Liver (tissue), 9 donors: Measurements from ENCODE around the gene TSN. TPM values are rescaled to one million over a fixed set of nuclear protein-coding genes. Genes with fewer than 3 reads are reported as not detected.
"Not testable (repeated sequence)": the region's sequence is repeated elsewhere in the genome, so short reads cannot be mapped to it uniquely, and the experiment has no call there.

Experiments
- DNase-seq: peaks from one replicate; pipeline ENCODE4 v3.0.0-alpha.2; 2017; ENCODE audit warnings: low spot score
- H3K27ac ChIP-seq, 2 donors: one replicate each; pipeline ENCODE4 v1.7.0; 2013; ENCODE audit warnings: inconsistent platforms in 2 of 2, low read length in 2 of 2, control low read depth in 1 of 2, low read depth in 1 of 2, mild to moderate bottlenecking in 1 of 2
- H3K27me3 ChIP-seq, 4 donors: one replicate each; pipeline versions ENCODE4 v1.6.1 to v1.7.0; 2013; ENCODE audit warnings: low read length in 3 of 4, inconsistent platforms in 1 of 4, mild to moderate bottlenecking in 1 of 4, moderate library complexity in 1 of 4; ENCODE audit not compliant: control insufficient read depth in 4 of 4, insufficient read depth in 4 of 4
- H3K36me3 ChIP-seq, 4 donors: one replicate each; pipeline versions ENCODE4 v1.6.1 to v1.7.0; 2013; ENCODE audit warnings: low read length in 3 of 4, mild to moderate bottlenecking in 3 of 4, low read depth in 1 of 4, moderate library complexity in 1 of 4; ENCODE audit not compliant: control insufficient read depth in 4 of 4, insufficient read depth in 3 of 4
- H3K4me1 ChIP-seq, 4 donors: one replicate each; pipeline versions ENCODE4 v1.6.1 to v1.7.0; 2013; ENCODE audit warnings: low read length in 3 of 4, mild to moderate bottlenecking in 3 of 4, moderate library complexity in 1 of 4; ENCODE audit not compliant: control insufficient read depth in 4 of 4, insufficient read depth in 4 of 4
- H3K4me3 ChIP-seq, 3 donors: one replicate each; pipeline versions ENCODE4 v1.6.1 to v1.7.0; 2013; ENCODE audit warnings: low read length in 3 of 3, control low read depth in 1 of 3, low read depth in 1 of 3, mild to moderate bottlenecking in 1 of 3
- H3K9ac ChIP-seq, 2 donors: one replicate each; pipeline ENCODE4 v1.7.0; 2013; ENCODE audit warnings: low read length in 2 of 2, mild to moderate bottlenecking in 2 of 2, moderate library complexity in 2 of 2, control low read depth in 1 of 2, low read depth in 1 of 2
- H3K9me3 ChIP-seq, 4 donors: one replicate each; pipeline versions ENCODE4 v1.6.1 to v1.7.0; 2013; ENCODE audit warnings: low read length in 3 of 4; ENCODE audit not compliant: control insufficient read depth in 4 of 4
- ATF3 ChIP-seq: IDR thresholded peaks from 2 replicates; pipeline ENCODE4 v1.6.1; 2016; ENCODE audit warnings: antibody characterized with exemption
- CTCF ChIP-seq: fragments of 150-350 bp; IDR thresholded peaks from 2 replicates; pipeline ENCODE4 v1.5.1; 2017; ENCODE audit warnings: improper control_type of control experiment, low read depth, low read length; ENCODE audit not compliant: missing input control
- EGR1 ChIP-seq, 2 donors: IDR thresholded peaks; 2 replicates each; pipeline ENCODE4 v1.6.1; 2016 to 2018; ENCODE audit warnings: antibody characterized with exemption in 2 of 2, low read depth in 2 of 2
- FOXA1 ChIP-seq: IDR thresholded peaks from 2 replicates; pipeline ENCODE4 v1.6.1; 2016; ENCODE audit warnings: antibody characterized with exemption
- GABPA ChIP-seq, 2 donors: IDR thresholded peaks in 1 of 2; conservative IDR thresholded peaks in 1 of 2; 2 replicates each; pipeline ENCODE4 v1.6.1; 2016; ENCODE audit warnings: antibody characterized with exemption in 2 of 2, mild to moderate bottlenecking in 1 of 2, moderate library complexity in 1 of 2
- HNF4A ChIP-seq, 2 donors: conservative IDR thresholded peaks; 2 replicates each; pipeline ENCODE4 v1.6.1; 2016; ENCODE audit warnings: antibody characterized with exemption in 2 of 2, mild to moderate bottlenecking in 2 of 2
- HNF4G ChIP-seq: IDR thresholded peaks from 2 replicates; pipeline ENCODE4 v1.6.1; 2016; ENCODE audit warnings: antibody characterized with exemption
- JUND ChIP-seq, 2 donors: IDR thresholded peaks; 2 replicates each; pipeline ENCODE4 v1.6.1; 2016; ENCODE audit warnings: antibody characterized with exemption in 2 of 2
- MAX ChIP-seq: IDR thresholded peaks from 2 replicates; pipeline ENCODE4 v1.6.1; 2016; ENCODE audit warnings: antibody characterized with exemption
- NR2F2 ChIP-seq: IDR thresholded peaks from 2 replicates; pipeline ENCODE4 v1.6.1; 2016; ENCODE audit warnings: antibody characterized with exemption
- RAD21 ChIP-seq, 2 donors: IDR thresholded peaks; 2 replicates each; pipeline ENCODE4 v1.6.1; 2016; ENCODE audit warnings: antibody characterized with exemption in 2 of 2, mild to moderate bottlenecking in 2 of 2
- RXRA ChIP-seq, 2 donors: IDR thresholded peaks; 2 replicates each; pipeline ENCODE4 v1.6.1; 2017 to 2018; ENCODE audit warnings: antibody characterized with exemption in 2 of 2, mild to moderate bottlenecking in 1 of 2
- SP1 ChIP-seq: IDR thresholded peaks from 2 replicates; pipeline ENCODE4 v1.6.1; 2018; ENCODE audit warnings: antibody characterized with exemption, mild to moderate bottlenecking
- TAF1 ChIP-seq: conservative IDR thresholded peaks from 2 replicates; pipeline ENCODE4 v1.6.1; 2016; ENCODE audit warnings: antibody characterized with exemption, mild to moderate bottlenecking
- YY1 ChIP-seq: IDR thresholded peaks from 2 replicates; pipeline ENCODE4 v1.6.1; 2016; ENCODE audit warnings: antibody characterized with exemption, mild to moderate bottlenecking
- ZBTB33 ChIP-seq: IDR thresholded peaks from 2 replicates; pipeline ENCODE4 v1.6.1; 2016; ENCODE audit warnings: antibody characterized with exemption
- WGBS: extraction: QIAGEN DNeasy Blood & Tissue Kit; methylation state at CpG from one replicate; pipeline ENCODE4 v1.1.7; 2013; 5-methylcytosine and 5-hydroxymethylcytosine counted together
- polyA plus RNA-seq, 2 donors: library from polyadenylated mRNA; stranded (reverse) in 1 of 2; unstranded in 1 of 2; fragments of 200-250 nt in 1 of 2; fragments of >200 nt in 1 of 2; fragmentation: Nextera tagmentation in 1 of 2; extraction: Ambion mirVana in 1 of 2; gene quantifications; one replicate each; pipeline versions ENCODE4 v1.2.1 to v1.2.3, GENCODE V29; 2013 to 2015
- total RNA-seq, 2 donors: library from RNA; depleted of rRNA; stranded (reverse); fragments of >200 nt; gene quantifications; one replicate each; pipeline ENCODE4 v1.2.3, GENCODE V29; 2014
- TF ChIP-seq, protein P1 (sequence below): IDR thresholded peaks from 2 replicates; pipeline ENCODE4 v1.6.1; 2016; ENCODE audit warnings: antibody characterized with exemption, mild to moderate bottlenecking
- donor health status: healthy.
- donor health status: healthy.
- donor health status: healthy.
- donor health status: healthy.
- donor health status: healthy.

Gene TSN
- total and polyA plus RNA-seq, 4 donors = 17.0 to 30.6 (median 17.7) TPM

DNA sequence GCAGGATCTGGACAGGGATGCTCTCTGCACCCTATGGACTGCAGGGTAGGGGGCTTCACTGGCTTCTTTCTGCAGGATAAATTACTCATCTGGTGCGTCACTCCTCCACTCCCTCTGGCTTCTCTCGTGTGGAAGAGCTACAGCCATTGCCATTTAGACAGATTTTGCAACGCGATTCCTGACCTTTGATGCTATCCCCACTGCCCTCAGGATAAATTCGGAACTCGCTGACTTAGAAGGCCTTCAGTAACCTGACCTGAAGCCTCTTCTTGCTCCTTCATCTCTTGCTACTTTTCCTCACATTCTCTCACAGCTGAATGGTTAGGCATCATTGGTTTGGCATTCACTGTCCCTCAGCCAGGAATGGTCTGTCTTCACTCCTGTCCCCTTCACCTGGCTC is 24.1 kb upstream of the TSN start:
- no peak overlapping the region for H3K27ac ChIP-seq
- no peak overlapping the region for H3K9ac ChIP-seq
- WGBS = 83% methylated on average over 6 of the region's 6 CpGs
- no peaks in the 10 kb centered on the region for H3K27me3 ChIP-seq
- TF ChIP-seq SP1 = no peak
- TF ChIP-seq MAX = no peak
- no peak for TF ChIP-seq YY1
- no peak for TF ChIP-seq GABPA (IDR thresholded peaks at IDR 0.05 in 1 of 2, conservative IDR thresholded peaks at IDR 0.05 in 1 of 2)
- TF ChIP-seq ATF3 = no peak
- TF ChIP-seq ZBTB33 = no peak
- TF ChIP-seq, protein P1, sequence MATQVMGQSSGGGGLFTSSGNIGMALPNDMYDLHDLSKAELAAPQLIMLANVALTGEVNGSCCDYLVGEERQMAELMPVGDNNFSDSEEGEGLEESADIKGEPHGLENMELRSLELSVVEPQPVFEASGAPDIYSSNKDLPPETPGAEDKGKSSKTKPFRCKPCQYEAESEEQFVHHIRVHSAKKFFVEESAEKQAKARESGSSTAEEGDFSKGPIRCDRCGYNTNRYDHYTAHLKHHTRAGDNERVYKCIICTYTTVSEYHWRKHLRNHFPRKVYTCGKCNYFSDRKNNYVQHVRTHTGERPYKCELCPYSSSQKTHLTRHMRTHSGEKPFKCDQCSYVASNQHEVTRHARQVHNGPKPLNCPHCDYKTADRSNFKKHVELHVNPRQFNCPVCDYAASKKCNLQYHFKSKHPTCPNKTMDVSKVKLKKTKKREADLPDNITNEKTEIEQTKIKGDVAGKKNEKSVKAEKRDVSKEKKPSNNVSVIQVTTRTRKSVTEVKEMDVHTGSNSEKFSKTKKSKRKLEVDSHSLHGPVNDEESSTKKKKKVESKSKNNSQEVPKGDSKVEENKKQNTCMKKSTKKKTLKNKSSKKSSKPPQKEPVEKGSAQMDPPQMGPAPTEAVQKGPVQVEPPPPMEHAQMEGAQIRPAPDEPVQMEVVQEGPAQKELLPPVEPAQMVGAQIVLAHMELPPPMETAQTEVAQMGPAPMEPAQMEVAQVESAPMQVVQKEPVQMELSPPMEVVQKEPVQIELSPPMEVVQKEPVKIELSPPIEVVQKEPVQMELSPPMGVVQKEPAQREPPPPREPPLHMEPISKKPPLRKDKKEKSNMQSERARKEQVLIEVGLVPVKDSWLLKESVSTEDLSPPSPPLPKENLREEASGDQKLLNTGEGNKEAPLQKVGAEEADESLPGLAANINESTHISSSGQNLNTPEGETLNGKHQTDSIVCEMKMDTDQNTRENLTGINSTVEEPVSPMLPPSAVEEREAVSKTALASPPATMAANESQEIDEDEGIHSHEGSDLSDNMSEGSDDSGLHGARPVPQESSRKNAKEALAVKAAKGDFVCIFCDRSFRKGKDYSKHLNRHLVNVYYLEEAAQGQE = no peak
- TF ChIP-seq RAD21 (IDR thresholded peaks at IDR 0.05) = no peak
- no peak for TF ChIP-seq HNF4A (conservative IDR thresholded peaks at IDR 0.05)
- no peak for TF ChIP-seq TAF1
- TF ChIP-seq JUND (IDR thresholded peaks at IDR 0.05) = no peak
- TF ChIP-seq CTCF = no peak
- no peak for TF ChIP-seq RXRA (IDR thresholded peaks at IDR 0.05)
- TF ChIP-seq FOXA1 = no peak
- no peak for TF ChIP-seq NR2F2
- no peak for TF ChIP-seq EGR1 (IDR thresholded peaks at IDR 0.05; ENCODE audit: low read depth in 2 of 2)
- TF ChIP-seq HNF4G = no peak
- H3K4me1 ChIP-seq = peaks cover 0 to 12% (median 7%) of the 10 kb centered on the region in 4 donors
- no peak overlapping the region for H3K4me3 ChIP-seq
- peaks cover 10 to 52% (median 44%) of the 10 kb centered on the region in 4 donors for H3K36me3 ChIP-seq
- no peaks in the 10 kb centered on the region for H3K9me3 ChIP-seq
- no peak for DNase-seq

GRCh38 chr2:121734544-121734943 is 20.9 kb upstream of the TSN start:
- H3K4me3 ChIP-seq, H3K9me3 ChIP-seq, H3K9ac ChIP-seq, H3K27me3 ChIP-seq, DNase-seq, H3K27ac ChIP-seq: not testable (repeated sequence)
- Histone ChIP-seq H3K36me3 (peaks cover 6 to 26% (median 20%) of the 10 kb centered on the region in 4 donors), H3K4me1 (peaks cover 1 to 12% (median 7%) of the 10 kb centered on the region in 4 donors)
- WGBS = 95% methylated on average over 11 of the region's 11 CpGs
